ENCODE results near the gene SURF2. TPM values are rescaled to one million over a fixed set of nuclear protein-coding genes. Genes with fewer than 3 reads are reported as not detected.

SURF2 gene
- total and polyA plus RNA-seq, 2 donors (not counting 3 experiments of a cell fraction or from before 2014, with no cell fraction given), result 10.6 to 14.2 TPM

GRCh38 chr9:133339641-133340040, 16.7 kb upstream of the SURF2 start:
- intact Hi-C loops (cut with micrococcal nuclease), result loop anchor here (5.0 kb wide), 1 partner anchor 1003 kb away; no protein-coding TSS in a partner anchor
- Histone ChIP-seq H3K9me3 (replicated peaks; ENCODE audit: control insufficient read depth, insufficient read depth, low read length) (no peaks in the 10 kb centered on the region), H4K20me1 (replicated peaks; ENCODE audit: control insufficient read depth, extremely low read depth, insufficient read depth, low read length) (no peaks in the 10 kb centered on the region), H3K79me2 (ENCODE audit: control insufficient read depth, insufficient read depth, low read length) (peaks cover 12% of the 10 kb centered on the region), H3K9me1 (replicated peaks; ENCODE audit: control insufficient read depth, extremely low read depth, insufficient read depth, low read length) (no peaks in the 10 kb centered on the region), H3K4me3 (replicated peaks in 1 of 3; ENCODE audit: insufficient read depth in 1 of 3, low read depth in 1 of 3, low read length in 3 of 3) (no peak overlapping the region), H3K36me3 (ENCODE audit: control insufficient read depth in 2 of 2, extremely low read depth in 1 of 2, insufficient read depth in 2 of 2, low read length in 2 of 2) (peaks cover 5 to 40% of the 10 kb centered on the region in 2 experiments), H3K4me2 (ENCODE audit: insufficient read depth, low read length) (no peak overlapping the region), H3K9ac (replicated peaks; ENCODE audit: extremely low read depth, insufficient read depth, low read length) (no peak overlapping the region), H3K27ac (ENCODE audit: insufficient read depth, low read depth, low read length) (no peak overlapping the region), H2AFZ (ENCODE audit: low read depth, low read length) (no peak overlapping the region), H3K4me1 (ENCODE audit: control insufficient read depth, extremely low read depth, insufficient read depth, low read length) (peaks cover 6% of the 10 kb centered on the region), H3K27me3 (ENCODE audit: control insufficient read depth in 2 of 2, insufficient read depth in 2 of 2, low read length in 2 of 2) (no peaks in the 10 kb centered on the region)
- no peak for DNase-seq (ENCODE audit: low read depth, low spot score)
- no TSS peak for BruUV-seq (replicated peaks)
- TF ChIP-seq MYC (IDR thresholded peaks at IDR 0.05; ENCODE audit: low read depth, low read length) (no peak), JUN (IDR thresholded peaks at IDR 0.05; ENCODE audit: borderline replicate concordance, insufficient read depth, insufficient read length, low read depth) (no peak)
- dilution Hi-C loops (cut with MboI; ENCODE audit: extremely low pct_ligation_motif_present, low sequenced_read_pairs), result no loop called here
- FAIRE-seq, result no peak
- ChIA-PET CTCF (interaction anchor here (1.2 kb wide), 2 partner anchors 10 to 147 kb away, joined by 3 to 4 read pairs; no protein-coding TSS in a partner anchor), POLR2A (no interaction called here)

GRCh38 chr9:133340256-133340655, 16.1 kb upstream of the SURF2 start:
- H3K9ac ChIP-seq (replicated peaks; ENCODE audit: extremely low read depth, insufficient read depth, low read length), result no peak overlapping the region
- H3K27ac ChIP-seq (ENCODE audit: insufficient read depth, low read depth, low read length), result no peak overlapping the region
- H3K4me3 ChIP-seq (replicated peaks in 1 of 3; ENCODE audit: insufficient read depth in 1 of 3, low read depth in 1 of 3, low read length in 3 of 3), result no peak overlapping the region
- CTCF ChIA-PET, result interaction anchor here (1.2 kb wide), 2 partner anchors 10 to 146 kb away, joined by 3 to 4 read pairs; no protein-coding TSS in a partner anchor
- peaks cover 4% of the 10 kb centered on the region for H3K4me1 ChIP-seq (ENCODE audit: control insufficient read depth, extremely low read depth, insufficient read depth, low read length)
- no peak for DNase-seq (ENCODE audit: low read depth, low spot score)
- BruUV-seq (replicated peaks), result no TSS peak
- no peaks in the 10 kb centered on the region for H3K27me3 ChIP-seq (ENCODE audit: control insufficient read depth in 2 of 2, insufficient read depth in 2 of 2, low read length in 2 of 2)
- H3K9me1 ChIP-seq (replicated peaks; ENCODE audit: control insufficient read depth, extremely low read depth, insufficient read depth, low read length), result no peaks in the 10 kb centered on the region
- dilution Hi-C loops (cut with MboI; ENCODE audit: extremely low pct_ligation_motif_present, low sequenced_read_pairs), result no loop called here
- H3K36me3 ChIP-seq (ENCODE audit: control insufficient read depth in 2 of 2, extremely low read depth in 1 of 2, insufficient read depth in 2 of 2, low read length in 2 of 2), result peaks cover 5 to 40% of the 10 kb centered on the region in 2 experiments
- no peak overlapping the region for H2AFZ ChIP-seq (ENCODE audit: low read depth, low read length)
- no peaks in the 10 kb centered on the region for H4K20me1 ChIP-seq (replicated peaks; ENCODE audit: control insufficient read depth, extremely low read depth, insufficient read depth, low read length)
- TF ChIP-seq EZH2 (IDR thresholded peaks at IDR 0.05; ENCODE audit: borderline replicate concordance, low read depth, low read length, severe bottlenecking) (no peak), MAX (IDR thresholded peaks at IDR 0.05; ENCODE audit: insufficient read depth, insufficient read length) (no peak), FOS (IDR thresholded peaks at IDR 0.05; ENCODE audit: borderline replicate concordance, insufficient read depth, low read length) (no peak), MYC (IDR thresholded peaks at IDR 0.05; ENCODE audit: low read depth, low read length) (no peak), GATA2 (IDR thresholded peaks at IDR 0.05; ENCODE audit: insufficient read depth, insufficient read length, low read depth, low read length) (no peak), JUN (IDR thresholded peaks at IDR 0.05; ENCODE audit: borderline replicate concordance, insufficient read depth, insufficient read length, low read depth) (no peak), POLR2A (IDR thresholded peaks at IDR 0.05; ENCODE audit: low read depth, low read length) (no peak)
- FAIRE-seq, result no peak
- H3K9me3 ChIP-seq (replicated peaks; ENCODE audit: control insufficient read depth, insufficient read depth, low read length), result no peaks in the 10 kb centered on the region
- H3K4me2 ChIP-seq (ENCODE audit: insufficient read depth, low read length), result no peak overlapping the region
- H3K79me2 ChIP-seq (ENCODE audit: control insufficient read depth, insufficient read depth, low read length), result peaks cover 6% of the 10 kb centered on the region
- intact Hi-C loops (cut with micrococcal nuclease), result no loop called here
- POLR2A ChIA-PET, result no interaction called here
